Thyroid gland (tissue), 4 donors: ENCODE results near the gene CALY.

ENCODE experiments used
- CTCF ChIP-seq, 6 experiments: fragments of 200-600 bp in 3 of 6; fragments of 450-650 bp in 3 of 6; sonication (generic) in 3 of 6; IDR thresholded peaks; one replicate each; pipeline ENCODE4 v1.5.1; 2016 to 2019; ENCODE audit warnings: antibody characterized with exemption in 6 of 6, mild to moderate bottlenecking in 2 of 6, inconsistent platforms in 1 of 6, moderate library complexity in 1 of 6
- POLR2A ChIP-seq, 2 donors: fragments of 450-650 bp; IDR thresholded peaks; one replicate each; pipeline ENCODE4 v1.6.1; 2017; ENCODE audit warnings: antibody characterized with exemption in 2 of 2, mild to moderate bottlenecking in 2 of 2, moderate library complexity in 1 of 2

GRCh38 chr10:133342942-133343341 lies 6.2 kb upstream of the CALY start:
- no peak for TF ChIP-seq CTCF (IDR thresholded peaks at IDR 0.05)
- no peak for TF ChIP-seq POLR2A (IDR thresholded peaks at IDR 0.05)
